Measurements from ENCODE around the gene R3HDM4.

GRCh38 chr19:870314-870713, 42.7 kb downstream of the R3HDM4 start:
- TF ChIP-seq HDGF (IDR thresholded peaks at IDR 0.05; ENCODE audit: borderline replicate concordance) = no peak
- TF ChIP-seq L3MBTL2 (conservative IDR thresholded peaks at IDR 0.05) = no peak
- TF ChIP-seq FOXA1 (IDR thresholded peaks at IDR 0.05) = no peak
- TF ChIP-seq FOXM1 (IDR thresholded peaks at IDR 0.05; ENCODE audit: borderline replicate concordance) = no peak

Data from HEK293T (cell line).